B cell (primary cell): Measurements from ENCODE around the gene NME7. TPM values are rescaled to one million over a fixed set of nuclear protein-coding genes. Genes with fewer than 3 reads are reported as not detected.

Experiments
- ATAC-seq: fragments of 200-7000 bp; cut with Tn5 transposase; one replicate; pipeline ENCODE4 v1.10.0; 2021; ENCODE audit warnings: low read depth, mild to moderate bottlenecking, moderate number of reproducible peaks, moderate library complexity
- CTCF ChIA-PET: fragments of 350-600 bp; sonication (Branson Sonifier 250); formaldehyde crosslinking; loops from one replicate; lab custom pipeline; 2021; ENCODE audit warnings: antibody characterized with exemption, inconsistent platforms; lab: Charles Lee
- POLR2A ChIA-PET: fragments of 350-600 bp; sonication (Branson Sonifier 250); formaldehyde crosslinking; loops from one replicate; lab custom pipeline; 2021; ENCODE audit warnings: antibody characterized with exemption; lab: Charles Lee
- DNase-seq: peaks from one replicate; pipeline ENCODE4 v3.0.0; 2013
- H2AFZ ChIP-seq: 2 replicates; pipeline ENCODE4 v1.6.1; 2012; ENCODE audit warnings: mild to moderate bottlenecking, low read depth, low read length; ENCODE audit not compliant: insufficient read depth, poor library complexity, severe bottlenecking
- H3K27ac ChIP-seq, 2 donors: 1 replicate in 1 of 2; 2 replicates in 1 of 2; pipeline ENCODE4 v1.5.1; 2012 to 2013; ENCODE audit warnings: low read length in 2 of 2, mild to moderate bottlenecking in 2 of 2, moderate library complexity in 1 of 2
- H3K27me3 ChIP-seq, 4 experiments: fragments of 200-600 bp in 1 of 4; sonication (generic) in 1 of 4; replicated peaks in 1 of 4; 1 replicate in 2 of 4; 2 replicates in 2 of 4; pipeline versions ENCODE4 v1.6.1 to v1.7.0; 2013 to 2016; ENCODE audit warnings: low read length in 3 of 4, mild to moderate bottlenecking in 2 of 4, mixed read lengths in 1 of 4, moderate library complexity in 1 of 4; ENCODE audit not compliant: insufficient read depth in 4 of 4, control insufficient read depth in 3 of 4; ENCODE audit errors: control extremely low read depth in 1 of 4
- H3K36me3 ChIP-seq, 2 experiments: replicated peaks in 1 of 2; 1 replicate in 1 of 2; 2 replicates in 1 of 2; pipeline versions ENCODE4 v1.6.1 to v1.7.1; 2013; ENCODE audit warnings: low read length in 1 of 2; ENCODE audit not compliant: insufficient read depth in 2 of 2, control insufficient read depth in 1 of 2; ENCODE audit errors: control extremely low read depth in 1 of 2, extremely low read depth in 1 of 2
- H3K4me1 ChIP-seq, 2 donors: fragments of 200-600 bp in 1 of 2; sonication (generic) in 1 of 2; 1 replicate in 1 of 2; 2 replicates in 1 of 2; pipeline versions ENCODE4 v1.5.1 to v1.6.1; 2013 to 2017; ENCODE audit warnings: low read length in 2 of 2; ENCODE audit not compliant: control insufficient read depth in 2 of 2, insufficient read depth in 2 of 2
- H3K4me2 ChIP-seq: replicated peaks from 2 replicates; pipeline ENCODE3; 2012; ENCODE audit warnings: mild to moderate bottlenecking, low read depth, low read length; ENCODE audit not compliant: poor library complexity, severe bottlenecking
- H3K4me3 ChIP-seq, 5 experiments: fragments of 200-600 bp in 1 of 5; sonication (generic) in 1 of 5; 1 replicate in 3 of 5; 2 replicates in 2 of 5; pipeline versions ENCODE4 v1.5.1 to v1.7.0; 2011 to 2016; ENCODE audit warnings: low read length in 4 of 5, mild to moderate bottlenecking in 4 of 5, low read depth in 2 of 5, control low read depth in 1 of 5, moderate library complexity in 1 of 5; ENCODE audit not compliant: insufficient read depth in 1 of 5; ENCODE audit errors: control extremely low read depth in 1 of 5, extremely low read depth in 1 of 5
- H3K79me2 ChIP-seq: fragments of 200-600 bp; sonication (generic); one replicate; pipeline ENCODE4 v1.6.0; 2016; ENCODE audit warnings: low read length; ENCODE audit not compliant: control insufficient read depth, insufficient read depth
- H3K9ac ChIP-seq: fragments of 200-600 bp; sonication (generic); 2 replicates; pipeline ENCODE4 v1.6.1; 2017; ENCODE audit warnings: mild to moderate bottlenecking, low read length, moderate library complexity
- H3K9me3 ChIP-seq, 3 donors: one replicate each; pipeline versions ENCODE4 v1.6.1 to v1.7.1; 2013; ENCODE audit warnings: low read length in 2 of 3; ENCODE audit not compliant: control insufficient read depth in 2 of 3, insufficient read depth in 1 of 3; ENCODE audit errors: control extremely low read depth in 1 of 3
- H4K20me1 ChIP-seq: 2 replicates; pipeline ENCODE4 v1.6.0; 2012; ENCODE audit warnings: mild to moderate bottlenecking, low read length; ENCODE audit not compliant: insufficient read depth, control insufficient read depth, poor library complexity, severe bottlenecking
- H3K27ac Mint-ChIP-seq: one replicate; pipeline ENCODE4 v1.8.0; 2021; ENCODE audit warnings: mixed read lengths
- H3K27me3 Mint-ChIP-seq: one replicate; pipeline ENCODE4 v1.8.0; 2021; ENCODE audit warnings: mixed read lengths
- H3K4me1 Mint-ChIP-seq: one replicate; pipeline ENCODE4 v1.8.0; 2021; ENCODE audit warnings: mixed read lengths
- H3K4me3 Mint-ChIP-seq: one replicate; pipeline ENCODE4 v1.8.0; 2021; ENCODE audit warnings: mixed read lengths
- H3K9me3 Mint-ChIP-seq: one replicate; pipeline ENCODE4 v1.8.0; 2022; ENCODE audit warnings: mixed read lengths; ENCODE audit not compliant: insufficient read depth
- CTCF ChIP-seq: fragments of 200-600 bp; IDR thresholded peaks from one replicate; pipeline ENCODE4 v1.8.0; 2022; ENCODE audit warnings: antibody characterized with exemption, mild to moderate bottlenecking
- EZH2 ChIP-seq: IDR thresholded peaks from 2 replicates; pipeline ENCODE4 v1.6.1; 2012; ENCODE audit warnings: borderline replicate concordance, low read depth, mild to moderate bottlenecking, moderate library complexity, low read length; ENCODE audit not compliant: insufficient read depth, poor library complexity, severe bottlenecking
- WGBS: methylation state at CpG from one replicate; pipeline ENCODE4 v1.1.5; 2013; ENCODE audit warnings: missing lambda C conversion rate; ENCODE audit not compliant: insufficient coverage; 5-methylcytosine and 5-hydroxymethylcytosine counted together
- intact Hi-C: fragments of 100-400 bp; cut with micrococcal nuclease; formaldehyde crosslinking; loops from one replicate; pipeline ENCODE4 v1.10.0; 2022
- polyA plus RNA-seq: library from polyadenylated mRNA; depleted of rRNA; stranded (reverse); fragments of >200 nt; gene quantifications from 2 replicates; pipeline ENCODE4 v1.2.3, GENCODE V29; 2012
- total RNA-seq, 2 donors: library from RNA; stranded (reverse); fragments of 120-200 nt in 1 of 2; gene quantifications; 1 replicate in 1 of 2; 2 replicates in 1 of 2; pipeline versions ENCODE4 v1.2.3 to v1.2.4, GENCODE V29; 2013 to 2022

Gene NME7
- total and polyA plus RNA-seq, 2 donors (not counting 1 experiment from before 2014, with no cell fraction given) = 3.3 to 14.3 TPM

- CTCF ChIA-PET = interaction anchor here (0.6 to 2.0 kb wide), 3 partner anchors 9 to 998 kb away, joined by 3 to 6 read pairs (median 5); no protein-coding TSS in a partner anchor
- POLR2A ChIA-PET = no interaction called here
- H3K4me3 ChIP-seq = no peak overlapping the region
- peaks cover 3% of the 10 kb centered on the region for H3K9me3 Mint-ChIP-seq
- no peak for TF ChIP-seq CTCF
- TF ChIP-seq EZH2 = no peak
- no peaks in the 10 kb centered on the region for H3K36me3 ChIP-seq
- no peaks in the 10 kb centered on the region for H3K4me1 ChIP-seq
- DNase-seq = no peak
- no peak overlapping the region for H2AFZ ChIP-seq
- no peaks in the 10 kb centered on the region for H3K79me2 ChIP-seq
- H3K9me3 ChIP-seq = peaks cover 0 to 15% (median 0%) of the 10 kb centered on the region in 3 donors
- no peaks in the 10 kb centered on the region for H3K27me3 ChIP-seq
- peaks cover 18% of the 10 kb centered on the region for H3K4me1 Mint-ChIP-seq
- H3K9ac ChIP-seq = no peak overlapping the region
- no peak overlapping the region for H3K27ac Mint-ChIP-seq
- intact Hi-C loops = no loop called here
- 89% methylated on average over 5 of the region's 5 CpGs for WGBS
- no peak overlapping the region for H3K27ac ChIP-seq
- no peak overlapping the region for H3K4me3 Mint-ChIP-seq
- H4K20me1 ChIP-seq = no peaks in the 10 kb centered on the region
- H3K27me3 Mint-ChIP-seq = no peaks in the 10 kb centered on the region
- ATAC-seq = no peak
- no peak overlapping the region for H3K4me2 ChIP-seq
Observed at GRCh38 chr1:169340882-169341281, 26.7 kb downstream of the NME7 start.

- H4K20me1 ChIP-seq = no peaks in the 10 kb centered on the region
- H3K9me3 ChIP-seq = peaks cover 0 to 15% (median 0%) of the 10 kb centered on the region in 3 donors
- TF ChIP-seq CTCF (no peak), EZH2 (no peak)
- no peak overlapping the region for H3K27ac Mint-ChIP-seq
- H2AFZ ChIP-seq = no peak overlapping the region
- no peak overlapping the region for H3K9ac ChIP-seq
- no peak overlapping the region for H3K4me2 ChIP-seq
- H3K9me3 Mint-ChIP-seq = peaks cover 5% of the 10 kb centered on the region
- no peak for DNase-seq
- no peak overlapping the region for H3K27ac ChIP-seq
- POLR2A ChIA-PET = no interaction called here
- peaks cover 18% of the 10 kb centered on the region for H3K4me1 Mint-ChIP-seq
- no peaks in the 10 kb centered on the region for H3K79me2 ChIP-seq
- no peak overlapping the region for H3K4me3 ChIP-seq
- H3K4me3 Mint-ChIP-seq = no peak overlapping the region
- intact Hi-C loops = no loop called here
- H3K36me3 ChIP-seq = no peaks in the 10 kb centered on the region
- CTCF ChIA-PET = interaction anchor here (1.0 to 2.2 kb wide), 3 partner anchors 8 to 14 kb away, joined by 4 to 7 read pairs (median 6); no protein-coding TSS in a partner anchor
- H3K27me3 ChIP-seq = no peaks in the 10 kb centered on the region
- H3K27me3 Mint-ChIP-seq = no peaks in the 10 kb centered on the region
- no peak for ATAC-seq
- H3K4me1 ChIP-seq = no peaks in the 10 kb centered on the region
Observed at GRCh38 chr1:169339773-169340172, 27.8 kb downstream of the NME7 start.
